GM23338 (cell line): ENCODE data around the gene FBN2. TPM values are rescaled to one million over a fixed set of nuclear protein-coding genes. Genes with fewer than 3 reads are reported as not detected.

ENCODE experiments used
- ATAC-seq: fragments of 200-7000 bp; cut with Tn5 transposase; 3 replicates; pipeline ENCODE4 v1.9.1; 2020
- DNase-seq: peaks from one replicate; pipeline ENCODE4 v3.0.0-alpha.2; 2015; ENCODE audit warnings: low spot score
- H2AFZ ChIP-seq: fragments of 200-600 bp; sonication (generic); 2 replicates; pipeline ENCODE4 v1.8.0; 2016; ENCODE audit warnings: antibody characterized with exemption, mild to moderate bottlenecking, moderate library complexity
- H3F3A ChIP-seq: fragments of 200-600 bp; sonication (generic); replicated peaks from 2 replicates; pipeline ENCODE4 v1.8.0; 2017; ENCODE audit warnings: antibody characterized with exemption, mixed run types, low read depth
- H3K27ac ChIP-seq: fragments of 200-600 bp; sonication (generic); 2 replicates; pipeline ENCODE4 v1.6.1; 2016; ENCODE audit warnings: low read depth
- H3K27me3 ChIP-seq: fragments of 200-600 bp; sonication (generic); 2 replicates; pipeline ENCODE4 v1.8.0; 2016; ENCODE audit warnings: mild to moderate bottlenecking, mixed run types, moderate library complexity; ENCODE audit not compliant: insufficient read depth
- H3K36me3 ChIP-seq: fragments of 200-600 bp; sonication (generic); 2 replicates; pipeline ENCODE4 v1.8.0; 2016; ENCODE audit warnings: mild to moderate bottlenecking; ENCODE audit not compliant: insufficient read depth
- H3K4me1 ChIP-seq: fragments of 200-600 bp; sonication (generic); 2 replicates; pipeline ENCODE4 v1.8.0; 2016; ENCODE audit warnings: mild to moderate bottlenecking, moderate library complexity; ENCODE audit not compliant: insufficient read depth
- H3K4me2 ChIP-seq: fragments of 200-600 bp; sonication (generic); 2 replicates; pipeline ENCODE4 v1.7.1; 2017; ENCODE audit warnings: mixed run types
- H3K4me3 ChIP-seq: fragments of 200-600 bp; sonication (generic); 2 replicates; pipeline ENCODE4 v1.6.1; 2016; ENCODE audit warnings: mixed run types
- H3K79me2 ChIP-seq: fragments of 200-600 bp; sonication (generic); replicated peaks from 2 replicates; pipeline ENCODE4 v1.8.0; 2017; ENCODE audit warnings: mild to moderate bottlenecking; ENCODE audit not compliant: insufficient read depth
- H3K9me2 ChIP-seq: fragments of 200-600 bp; sonication (generic); 2 replicates; pipeline ENCODE4 v1.8.0; 2017; ENCODE audit not compliant: insufficient read depth
- H4K20me1 ChIP-seq: fragments of 200-600 bp; sonication (generic); replicated peaks from 2 replicates; pipeline ENCODE4 v1.8.0; 2017; ENCODE audit warnings: mild to moderate bottlenecking; ENCODE audit not compliant: insufficient read depth
- H3K27ac Mint-ChIP-seq: 2 replicates; pipeline ENCODE4 v1.8.0; 2020; ENCODE audit warnings: inconsistent platforms, mild to moderate bottlenecking, moderate library complexity, mixed read lengths
- H3K27me3 Mint-ChIP-seq: 3 replicates; pipeline ENCODE4 v1.8.0; 2022; ENCODE audit warnings: low read depth, mild to moderate bottlenecking, moderate library complexity, mixed read lengths, inconsistent platforms; ENCODE audit not compliant: insufficient read depth, poor library complexity
- H3K36me3 Mint-ChIP-seq: 3 replicates; pipeline ENCODE4 v1.8.0; 2021; ENCODE audit warnings: low read depth, mild to moderate bottlenecking, inconsistent platforms, moderate library complexity, mixed read lengths
- H3K4me1 Mint-ChIP-seq: 3 replicates; pipeline ENCODE4 v1.8.0; 2020; ENCODE audit warnings: mild to moderate bottlenecking, inconsistent platforms, mixed read lengths
- H3K4me3 Mint-ChIP-seq: 3 replicates; pipeline ENCODE4 v1.8.0; 2021; ENCODE audit warnings: moderate library complexity, mild to moderate bottlenecking, inconsistent platforms, mixed read lengths
- H3K9me3 Mint-ChIP-seq: 3 replicates; pipeline ENCODE4 v1.8.0; 2020; ENCODE audit warnings: moderate library complexity, mild to moderate bottlenecking, inconsistent platforms, mixed read lengths
- CREB1 ChIP-seq: fragments of 250-450 bp; sonication (Bioruptor Pico); IDR thresholded peaks from 2 replicates; pipeline ENCODE4 v1.5.0; 2020; ENCODE audit warnings: low read depth, mild to moderate bottlenecking, moderate library complexity
- ETS1 ChIP-seq: IDR thresholded peaks from 2 replicates; pipeline ENCODE4 v1.6.1; 2016; ENCODE audit warnings: antibody characterized with exemption
- JUNB ChIP-seq: IDR thresholded peaks from one replicate; pipeline ENCODE4 v1.6.1; 2016; ENCODE audit warnings: antibody characterized with exemption; ENCODE audit not compliant: unreplicated experiment
- NANOG ChIP-seq: IDR thresholded peaks from 2 replicates; pipeline ENCODE4 v1.6.1; 2016; ENCODE audit warnings: antibody characterized with exemption, borderline replicate concordance
- POLR2AphosphoS5 ChIP-seq: IDR thresholded peaks from 2 replicates; pipeline ENCODE4 v1.6.1; 2016; ENCODE audit warnings: antibody characterized with exemption, low read depth
- REST ChIP-seq: IDR thresholded peaks from one replicate; pipeline ENCODE4 v1.6.1; 2018; ENCODE audit warnings: antibody characterized with exemption; ENCODE audit not compliant: unreplicated experiment
- STAT1 ChIP-seq: IDR thresholded peaks from one replicate; pipeline ENCODE4 v1.6.1; 2016; ENCODE audit warnings: antibody characterized with exemption; ENCODE audit not compliant: unreplicated experiment
- ZNF114 ChIP-seq: fragments of 250-450 bp; sonication (Bioruptor Pico); IDR thresholded peaks from 2 replicates; pipeline ENCODE4 v1.5.0; 2020; ENCODE audit warnings: mild to moderate bottlenecking, moderate library complexity
- ZNF331 ChIP-seq: fragments of 250-450 bp; sonication (Bioruptor Pico); IDR thresholded peaks from 2 replicates; pipeline ENCODE4 v1.5.0; 2020; ENCODE audit warnings: low read depth, mild to moderate bottlenecking, moderate library complexity
- polyA plus RNA-seq: library from polyadenylated mRNA; unstranded; fragments of >200 nt; fragmentation: Nextera tagmentation; extraction: Ambion mirVana; gene quantifications from 2 replicates; pipeline ENCODE4 v1.2.1, GENCODE V29; 2016
- total RNA-seq: library from RNA; depleted of rRNA; stranded (reverse); fragments of >200 nt; shearing (Covaris generic); gene quantifications from 2 replicates; pipeline ENCODE4 v1.2.3, GENCODE V29; 2014

The FBN2 gene
- total and polyA plus RNA-seq, 2 experiments from 2014 or later: 2.6 to 13.6 TPM

GRCh38 chr5:128579639-128580038 is 41.6 kb upstream of the FBN2 start:
- no peaks in the 10 kb centered on the region for H3K36me3 ChIP-seq
- no peaks in the 10 kb centered on the region for H4K20me1 ChIP-seq
- H3K4me2 ChIP-seq: no peak overlapping the region
- TF ChIP-seq NANOG: no peak
- no peak for TF ChIP-seq ZNF114 (CRISPR knock-in tag)
- no peak for TF ChIP-seq ETS1
- no peak for TF ChIP-seq STAT1
- no peak for TF ChIP-seq POLR2AphosphoS5
- TF ChIP-seq REST: no peak
- no peak for TF ChIP-seq JUNB
- H3K4me3 ChIP-seq: no peak overlapping the region
- no peaks in the 10 kb centered on the region for H3F3A ChIP-seq
- no peaks in the 10 kb centered on the region for H3K27me3 ChIP-seq
- no peak overlapping the region for H2AFZ ChIP-seq
- 0 out of 2 replicates have a peak, but pooled peaks cover 3% of the 10 kb centered on the region for H3K9me2 ChIP-seq
- Mint-ChIP-seq H3K36me3 (0 out of 3 replicates have a peak, but pooled peaks cover 6% of the 10 kb centered on the region), H3K27me3 (no peaks in the 10 kb centered on the region), H3K9me3 (peaks cover 3% of the 10 kb centered on the region; the same call in 2 of the 3 replicates), H3K4me3 (no peak overlapping the region), H3K4me1 (no peaks in the 10 kb centered on the region), H3K27ac (no peak overlapping the region)
- H3K79me2 ChIP-seq: no peaks in the 10 kb centered on the region
- H3K4me1 ChIP-seq: no peaks in the 10 kb centered on the region
- no peak overlapping the region for H3K27ac ChIP-seq
- DNase-seq (no peak), ATAC-seq (no peak)

- Mint-ChIP-seq H3K4me3 (no peak overlapping the region), H3K27ac (no peak overlapping the region), H3K36me3 (0 out of 3 replicates have a peak, but pooled peaks cover 6% of the 10 kb centered on the region), H3K4me1 (no peaks in the 10 kb centered on the region), H3K27me3 (no peaks in the 10 kb centered on the region), H3K9me3 (peaks cover 3% of the 10 kb centered on the region; the same call in 2 of the 3 replicates)
- Histone ChIP-seq H3K4me1 (no peaks in the 10 kb centered on the region), H3K27me3 (no peaks in the 10 kb centered on the region), H3F3A (no peaks in the 10 kb centered on the region), H3K36me3 (no peaks in the 10 kb centered on the region), H3K27ac (no peak overlapping the region), H2AFZ (no peak overlapping the region), H4K20me1 (no peaks in the 10 kb centered on the region), H3K79me2 (no peaks in the 10 kb centered on the region), H3K9me2 (0 out of 2 replicates have a peak, but pooled peaks cover 3% of the 10 kb centered on the region), H3K4me2 (no peak overlapping the region), H3K4me3 (no peak overlapping the region)
- DNase-seq (no peak), ATAC-seq (no peak)
- TF ChIP-seq CREB1 (CRISPR knock-in tag) (no peak), ZNF331 (no peak), STAT1 (no peak)
Observed at GRCh38 chr5:128579093-128579492, 41.0 kb upstream of the FBN2 start.
